ENCODE data around the gene PREB.
"Not testable (repeated sequence)": the region's sequence is repeated elsewhere in the genome, so short reads cannot be mapped to it uniquely, and the experiment has no call there.

The PREB gene, protein sequence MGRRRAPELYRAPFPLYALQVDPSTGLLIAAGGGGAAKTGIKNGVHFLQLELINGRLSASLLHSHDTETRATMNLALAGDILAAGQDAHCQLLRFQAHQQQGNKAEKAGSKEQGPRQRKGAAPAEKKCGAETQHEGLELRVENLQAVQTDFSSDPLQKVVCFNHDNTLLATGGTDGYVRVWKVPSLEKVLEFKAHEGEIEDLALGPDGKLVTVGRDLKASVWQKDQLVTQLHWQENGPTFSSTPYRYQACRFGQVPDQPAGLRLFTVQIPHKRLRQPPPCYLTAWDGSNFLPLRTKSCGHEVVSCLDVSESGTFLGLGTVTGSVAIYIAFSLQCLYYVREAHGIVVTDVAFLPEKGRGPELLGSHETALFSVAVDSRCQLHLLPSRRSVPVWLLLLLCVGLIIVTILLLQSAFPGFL

GRCh38 chr2:27133905-27134780 is at the start of gene PREB:
TSS of gene PREB (minus strand) at chr2:27134636. CDS start at chr2:27134421, 215 bp downstream.
- DNase-seq (ENCODE audit: low spot score) = peak; percentile 84
- no peak for FAIRE-seq

DNA sequence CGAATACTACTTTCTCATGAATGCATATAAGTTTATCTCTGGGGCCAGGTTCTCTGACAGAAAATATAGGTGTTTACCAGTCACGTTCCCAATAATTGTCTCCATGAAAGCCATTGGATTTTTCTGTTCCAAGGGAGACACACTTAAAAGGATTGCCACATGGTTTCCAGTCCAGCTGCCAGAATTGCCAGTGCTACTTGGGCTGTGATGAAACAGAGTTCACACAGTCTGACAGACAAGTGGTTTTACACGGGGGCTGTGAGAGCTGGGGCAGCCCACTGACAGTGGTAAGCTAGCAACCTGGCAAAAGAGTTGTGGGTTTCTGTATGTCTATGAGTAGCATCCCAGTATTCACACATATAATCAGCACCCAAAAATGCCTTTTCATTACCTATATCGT is 49.7 kb upstream of the PREB start:
- FAIRE-seq (no peak), DNase-seq (ENCODE audit: low spot score) (no peak)

GRCh38 chr2:27182346-27182745 is 47.9 kb upstream of the PREB start:
- FAIRE-seq (no peak), DNase-seq (ENCODE audit: low spot score) (no peak)

DNA sequence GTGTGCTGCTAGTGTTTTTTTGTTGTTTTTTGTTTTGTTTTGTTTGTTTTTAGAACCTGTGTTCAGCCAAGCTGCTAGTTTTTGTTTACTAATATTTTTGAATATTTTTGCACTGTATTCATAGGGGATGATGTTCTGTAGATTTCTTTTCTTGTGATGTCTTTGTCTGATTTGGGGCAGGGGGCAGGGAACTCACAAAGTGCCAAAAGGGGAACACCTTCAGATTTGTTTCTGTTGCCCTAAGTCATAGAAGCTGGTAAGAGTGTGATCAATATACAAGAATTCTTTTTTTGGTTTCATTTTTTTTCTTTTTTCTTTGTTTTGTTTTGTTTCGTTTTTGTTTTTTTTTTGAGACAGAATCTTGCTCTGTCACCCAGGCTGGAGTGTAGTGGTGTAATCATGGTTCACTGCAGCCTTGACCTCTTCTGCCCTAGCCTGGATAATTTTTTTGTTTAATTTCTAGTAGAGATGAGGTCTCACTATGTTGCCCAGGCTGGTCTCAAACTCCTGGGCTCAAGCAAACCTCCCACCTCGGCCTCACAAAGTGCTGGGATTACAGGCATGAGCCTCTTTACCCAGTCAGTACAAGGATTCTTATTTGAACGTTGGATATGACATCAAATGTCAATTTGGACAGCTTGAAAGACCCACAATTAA is 45.0 kb upstream of the PREB start:
- FAIRE-seq (no peak), DNase-seq (ENCODE audit: low spot score) (no peak)

- no peak for FAIRE-seq
- DNase-seq (ENCODE audit: low spot score) = no peak
Observed at GRCh38 chr2:27178469-27178868, 44.0 kb upstream of the PREB start.

DNA sequence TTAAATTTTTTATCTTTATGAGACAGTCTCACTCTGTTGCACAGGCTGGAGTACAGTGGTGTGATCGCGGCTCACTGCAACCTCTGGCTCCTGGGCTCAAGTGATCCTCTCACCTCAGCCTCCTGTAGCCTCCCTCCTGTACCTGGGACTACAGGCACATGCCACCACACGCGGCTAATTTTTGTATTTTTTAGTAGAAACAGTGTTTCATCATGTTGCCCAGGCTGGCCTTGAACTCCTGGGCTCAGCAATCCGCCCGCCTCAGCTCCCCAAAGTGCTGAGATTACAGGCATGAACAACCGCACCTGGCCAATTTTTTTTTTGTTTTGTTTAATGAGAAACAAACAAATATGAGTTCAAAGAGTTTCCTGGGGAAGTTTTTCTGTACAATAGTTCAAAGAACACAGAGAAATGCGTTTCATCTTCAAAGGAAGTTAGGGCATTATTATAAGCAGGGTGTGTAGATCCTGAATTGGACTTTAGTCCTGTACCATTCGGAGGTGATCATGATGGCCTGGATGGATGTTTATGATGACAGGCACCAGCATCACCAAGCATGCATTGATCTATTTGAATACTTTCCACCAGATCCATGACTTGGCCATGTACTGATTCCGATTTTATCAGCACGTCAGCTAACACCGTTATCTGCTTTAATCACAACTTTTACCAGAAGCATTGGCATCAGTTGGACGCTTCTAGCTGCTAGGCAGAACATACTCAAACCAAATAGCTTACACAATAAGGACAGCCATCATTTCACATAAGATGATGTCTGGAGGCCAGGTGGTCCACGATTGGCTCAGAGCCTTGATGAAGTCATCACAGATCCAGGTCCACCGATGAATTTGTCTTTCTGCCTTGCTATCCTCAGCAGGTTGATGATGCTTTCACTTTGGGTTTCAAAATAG is 43.3 kb upstream of the PREB start:
- DNase-seq (ENCODE audit: low spot score) = no peak
- no peak for FAIRE-seq

DNA sequence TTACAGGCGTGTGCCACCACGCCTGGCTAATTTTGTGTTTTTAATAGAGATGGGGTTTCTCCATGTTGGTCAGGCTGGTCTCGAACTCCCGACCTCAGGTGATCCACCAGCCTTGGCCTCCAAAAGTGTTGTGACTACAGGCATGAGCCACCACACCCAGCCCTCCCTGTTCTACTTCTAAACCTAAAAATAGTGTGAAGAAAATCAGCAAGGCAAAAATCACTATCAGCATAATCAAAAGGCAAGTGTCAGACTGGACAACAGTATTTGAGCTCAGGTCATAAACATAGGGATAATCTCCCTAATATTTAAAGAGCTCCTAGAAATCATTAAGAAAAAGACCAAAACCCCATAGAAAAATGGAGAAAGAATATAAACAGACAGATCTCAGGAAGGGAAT is 41.3 kb upstream of the PREB start:
- FAIRE-seq = not testable (repeated sequence)

GRCh38 chr2:27175330-27175729 is 40.9 kb upstream of the PREB start:
- DNase-seq (ENCODE audit: low spot score) = no peak
- no peak for FAIRE-seq

More for the DNA sequence above, 41.3 kb upstream of the PREB start:
- not testable (repeated sequence) for DNase-seq (ENCODE audit: low spot score)

DNA sequence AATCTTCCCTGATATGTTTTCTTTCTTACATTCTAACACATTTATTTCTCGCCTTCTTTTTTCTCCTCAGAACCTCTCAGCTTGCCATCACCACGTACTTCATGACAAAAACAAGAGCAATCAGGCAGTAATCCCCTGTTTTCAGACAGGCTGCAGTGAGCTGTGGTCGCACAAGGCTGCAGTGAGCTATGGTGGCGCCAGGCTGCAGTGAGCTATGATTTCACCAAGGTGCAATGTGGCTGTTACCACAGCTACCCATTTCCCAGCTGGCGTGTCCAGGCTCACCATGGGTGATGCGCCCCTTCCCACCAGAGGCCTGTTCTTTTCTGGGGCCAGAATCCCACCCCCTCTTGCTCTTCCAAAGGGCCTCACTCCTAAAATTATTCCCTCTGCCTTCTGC is 40.2 kb upstream of the PREB start:
- FAIRE-seq = no peak
- no peak for DNase-seq (ENCODE audit: low spot score)

GRCh38 chr2:27171351-27171848 is 37.0 kb upstream of the PREB start:
- DNase-seq (ENCODE audit: low spot score) (no peak), FAIRE-seq (no peak)

DNA sequence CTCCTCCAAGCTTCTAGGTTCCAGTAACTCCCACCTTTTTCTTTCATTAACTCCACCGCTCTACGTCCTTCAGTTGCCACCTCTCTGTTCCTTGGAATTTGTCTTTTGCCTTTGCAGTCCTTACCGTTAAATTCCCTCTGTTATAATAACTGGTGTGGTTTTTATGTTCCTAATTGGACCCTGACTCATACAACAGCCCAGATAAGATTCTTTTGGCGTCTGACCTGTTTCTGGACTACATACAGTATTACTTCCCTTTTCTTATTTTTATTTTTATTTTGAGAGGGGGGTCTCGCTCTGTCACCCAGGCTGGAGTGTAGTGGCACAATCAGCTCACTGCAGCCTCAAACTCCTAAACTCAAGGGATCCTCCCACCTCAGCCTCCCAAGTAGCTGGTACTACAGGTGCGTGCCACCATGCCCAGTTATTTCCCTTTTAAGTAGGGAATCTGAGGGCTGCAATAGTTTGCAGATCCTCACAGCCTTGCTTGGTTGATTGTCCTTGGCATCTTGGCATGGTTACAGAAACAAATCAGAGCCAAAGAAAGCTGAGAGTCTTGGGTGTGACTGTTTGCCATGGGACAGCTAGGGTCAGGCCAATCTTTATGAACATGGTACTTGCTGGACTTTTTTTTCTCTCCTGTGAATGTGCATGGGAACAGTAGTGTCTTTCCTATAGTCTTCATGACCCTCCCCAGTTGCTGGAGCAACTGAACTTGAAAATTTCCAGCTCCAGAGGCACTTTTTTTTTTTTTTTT is 36.3 kb upstream of the PREB start:
- DNase-seq (ENCODE audit: low spot score) = no peak
- no peak for FAIRE-seq

DNA sequence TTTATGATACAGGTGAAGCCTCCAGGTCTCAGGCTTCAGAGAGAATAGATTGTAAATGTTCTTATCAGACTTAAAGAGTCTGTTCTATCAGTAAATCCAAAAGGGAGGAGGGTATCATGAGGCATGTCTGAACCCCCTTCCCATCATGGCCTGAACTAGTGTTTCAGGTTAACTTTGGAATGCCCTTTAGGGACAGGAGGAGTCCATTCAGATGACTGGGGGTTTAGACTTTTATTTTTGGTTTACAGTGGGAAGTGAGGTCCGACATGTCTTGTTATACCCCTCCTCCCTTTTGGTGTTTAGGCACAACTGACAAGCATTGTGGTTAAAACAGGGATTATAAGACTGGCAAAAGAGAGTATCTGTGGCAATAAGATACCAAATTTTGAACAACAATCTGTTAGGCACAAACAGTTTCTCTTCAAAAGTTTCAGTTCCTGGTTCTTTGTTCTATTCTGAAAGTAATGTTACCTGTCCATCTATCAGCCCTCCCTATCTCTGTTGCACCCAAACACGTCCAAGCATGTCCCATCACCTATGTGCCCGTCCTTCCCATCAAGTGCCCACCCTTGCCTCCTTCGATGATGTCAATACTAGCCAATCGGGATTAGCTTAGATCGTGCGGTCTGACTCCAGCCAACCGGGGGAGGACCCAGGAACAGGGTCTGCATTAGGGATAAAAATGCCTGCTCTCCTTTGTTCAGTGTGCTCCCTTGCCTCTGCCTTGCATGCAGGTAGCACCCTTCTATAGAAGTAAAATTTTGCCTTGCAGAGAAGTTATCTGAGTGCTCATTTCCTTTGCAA is 30.7 kb upstream of the PREB start:
- no peak for DNase-seq (ENCODE audit: low spot score)
- no peak for FAIRE-seq

- FAIRE-seq (no peak), DNase-seq (ENCODE audit: low spot score) (no peak)
Observed at GRCh38 chr2:27162151-27163121, 28.0 kb upstream of the PREB start.

- DNase-seq (ENCODE audit: low spot score) = no peak
- no peak for FAIRE-seq
Observed at GRCh38 chr2:27160191-27160590, 25.8 kb upstream of the PREB start.

GRCh38 chr2:27159271-27159670 is 24.8 kb upstream of the PREB start:
- DNase-seq (ENCODE audit: low spot score) = no peak
- no peak for FAIRE-seq

- FAIRE-seq (no peak), DNase-seq (ENCODE audit: low spot score) (no peak)
Observed at GRCh38 chr2:27158468-27158867, 24.0 kb upstream of the PREB start.

DNA sequence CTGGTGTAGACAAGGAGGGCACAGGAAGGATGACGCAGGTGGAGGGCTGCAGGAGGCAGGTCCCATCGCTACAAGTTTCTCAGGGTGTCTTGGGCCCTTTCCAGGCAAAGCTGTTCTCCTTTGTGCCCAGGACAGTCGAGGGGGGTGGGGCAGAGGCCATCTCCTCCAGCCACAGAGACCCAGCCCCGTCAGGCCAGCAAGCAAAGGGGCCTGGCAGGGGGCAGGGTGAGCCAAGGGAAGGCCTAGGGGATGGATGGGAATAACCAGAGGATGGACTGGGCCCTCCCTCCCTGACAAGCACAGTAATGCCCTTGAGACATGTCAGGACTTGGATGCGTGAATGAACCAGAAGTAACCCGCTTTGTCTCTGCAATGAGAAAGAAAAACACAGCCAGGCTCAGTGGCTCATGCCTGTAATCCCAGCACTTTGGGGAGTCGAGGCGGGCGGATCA is 20.7 kb upstream of the PREB start:
- FAIRE-seq (no peak), DNase-seq (ENCODE audit: low spot score) (no peak)

- FAIRE-seq (no peak), DNase-seq (ENCODE audit: low spot score) (no peak)
Observed at GRCh38 chr2:27154488-27154887, 20.1 kb upstream of the PREB start.
